T-helper 17 cell (primary cell): ENCODE measurements around the gene CEBPA. TPM values are rescaled to one million over a fixed set of nuclear protein-coding genes. Genes with fewer than 3 reads are reported as not detected.

Source experiments
- total RNA-seq, 4 donors: library from RNA in 2 of 4; stranded (reverse) in 2 of 4; gene quantifications; one replicate each; pipeline ENCODE4 v1.2.3 and lab custom pipeline; 2022 to 2026

Gene CEBPA
- total RNA-seq, 2 donors from 2014 or later: 2.2 to 2.4 TPM

Other genes starting within 250 kb of the CEBPA start
- not detected for gene RHPN2, start 237.6 kb downstream of the CEBPA start, total RNA-seq
- gene GPATCH1, start 221.4 kb downstream of the CEBPA start, total RNA-seq: 1 to 10 TPM; 8.8 to 9.0 TPM
- gene WDR88, start 170.4 kb downstream of the CEBPA start, total RNA-seq: not detected
- gene LRP3, start 108.2 kb downstream of the CEBPA start, total RNA-seq: under 1 TPM in 1 of 2 donors, not detected in 1; 0.52 TPM
- gene SLC7A10, start 76.7 kb downstream of the CEBPA start, total RNA-seq: not detected
- 10 to 100 TPM; 17.0 to 22.0 TPM for gene CEBPG, start 71.2 kb upstream of the CEBPA start, total RNA-seq
- 10 to 100 TPM; 38.5 to 41.4 TPM for gene PEPD, start 219.3 kb upstream of the CEBPA start, total RNA-seq